NT2/D1 (cell line): ENCODE results near the gene GSTM3.

ENCODE experiments used
- DNase-seq: peaks from one replicate; pipeline ENCODE4 v3.0.0-alpha.2; 2011; ENCODE audit warnings: low read depth, low spot score
- H3K27me3 ChIP-seq: 2 replicates; pipeline ENCODE4 v1.6.0; 2011; ENCODE audit warnings: mild to moderate bottlenecking; ENCODE audit not compliant: insufficient read length, insufficient read depth
- H3K36me3 ChIP-seq: 2 replicates; pipeline ENCODE4 v1.6.1; 2011; ENCODE audit warnings: mild to moderate bottlenecking, low read length, mixed read lengths; ENCODE audit not compliant: insufficient read depth, insufficient read length
- H3K4me1 ChIP-seq: 2 replicates; pipeline ENCODE4 v1.5.1; 2011; ENCODE audit not compliant: insufficient read depth, insufficient read length
- H3K4me3 ChIP-seq: 2 replicates; pipeline ENCODE4 v1.5.1; 2011; ENCODE audit warnings: low read depth; ENCODE audit not compliant: insufficient read length
- H3K9ac ChIP-seq: 2 replicates; pipeline ENCODE4 v1.6.0; 2011; ENCODE audit warnings: low read depth; ENCODE audit not compliant: insufficient read length
- H3K9me3 ChIP-seq: 2 replicates; pipeline ENCODE4 v1.5.1; 2011; ENCODE audit warnings: mild to moderate bottlenecking, low read length; ENCODE audit not compliant: insufficient read depth
- SUZ12 ChIP-seq: IDR thresholded peaks from 2 replicates; pipeline ENCODE4 v1.6.1; 2011; ENCODE audit not compliant: insufficient read length, insufficient read depth; ENCODE audit errors: extremely low read depth
- YY1 ChIP-seq: IDR thresholded peaks from 2 replicates; pipeline ENCODE4 v1.6.1; 2011; ENCODE audit not compliant: insufficient read length, insufficient read depth
- ZNF274 ChIP-seq: IDR thresholded peaks from 2 replicates; pipeline ENCODE4 v1.6.1; 2011; ENCODE audit warnings: mild to moderate bottlenecking, low read depth, low read length

GSTM3 gene

GRCh38 chr1:109786531-109787021, 45.7 kb upstream of the GSTM3 start:
- peaks cover 36% of the 10 kb centered on the region for H3K4me1 ChIP-seq

DNA sequence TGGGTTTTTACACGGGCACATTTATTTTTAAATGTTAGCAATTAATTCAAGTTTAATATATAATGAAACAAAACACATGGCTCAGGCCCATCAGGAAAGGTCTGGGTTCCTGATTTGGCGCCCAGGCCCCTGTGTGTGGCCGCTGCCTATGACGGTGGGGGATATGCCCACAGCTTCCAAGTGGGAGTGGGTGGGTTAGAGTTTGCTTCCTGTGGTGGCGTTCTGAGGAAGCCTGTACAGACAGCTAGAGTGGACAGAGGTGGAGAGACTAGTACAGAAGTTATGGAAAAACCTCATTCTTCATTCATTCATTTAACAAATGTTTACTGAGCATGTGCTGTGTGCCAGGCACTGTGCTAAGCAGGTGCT, 45.3 kb upstream of the GSTM3 start:
- H3K27me3 ChIP-seq = no peaks in the 10 kb centered on the region
- TF ChIP-seq ZNF274 = no peak
- no peak for TF ChIP-seq YY1
- no peak for TF ChIP-seq SUZ12

More at GRCh38 chr1:109786531-109787021, 45.7 kb upstream of the GSTM3 start:
- Histone ChIP-seq H3K9me3 (peaks cover 4% of the 10 kb centered on the region; the same call in 1 of the 2 replicates), H3K9ac (no peak overlapping the region), H3K27me3 (no peaks in the 10 kb centered on the region), H3K36me3 (no peaks in the 10 kb centered on the region), H3K4me3 (no peak overlapping the region)
- no peak for TF ChIP-seq ZNF274
- TF ChIP-seq YY1 = no peak
- no peak for TF ChIP-seq SUZ12
- DNase-seq = no peak

GRCh38 chr1:109785446-109786111, 44.7 kb upstream of the GSTM3 start:
- H3K27me3 ChIP-seq = no peaks in the 10 kb centered on the region
- peaks cover 4% of the 10 kb centered on the region; the same call in 1 of the 2 replicates for H3K9me3 ChIP-seq
- TF ChIP-seq YY1 (no peak), ZNF274 (no peak), SUZ12 (no peak)
- peaks cover 26% of the 10 kb centered on the region for H3K4me1 ChIP-seq
- no peak overlapping the region for H3K4me3 ChIP-seq
- H3K9ac ChIP-seq = no peak overlapping the region
- H3K36me3 ChIP-seq = no peaks in the 10 kb centered on the region
- DNase-seq = no peak

More for the DNA sequence above, 45.3 kb upstream of the GSTM3 start:
- Histone ChIP-seq H3K4me3 (no peak overlapping the region), H3K4me1 (peaks cover 31% of the 10 kb centered on the region), H3K36me3 (no peaks in the 10 kb centered on the region), H3K9ac (no peak overlapping the region), H3K9me3 (peaks cover 4% of the 10 kb centered on the region; the same call in 1 of the 2 replicates)
- no peak for DNase-seq

DNA sequence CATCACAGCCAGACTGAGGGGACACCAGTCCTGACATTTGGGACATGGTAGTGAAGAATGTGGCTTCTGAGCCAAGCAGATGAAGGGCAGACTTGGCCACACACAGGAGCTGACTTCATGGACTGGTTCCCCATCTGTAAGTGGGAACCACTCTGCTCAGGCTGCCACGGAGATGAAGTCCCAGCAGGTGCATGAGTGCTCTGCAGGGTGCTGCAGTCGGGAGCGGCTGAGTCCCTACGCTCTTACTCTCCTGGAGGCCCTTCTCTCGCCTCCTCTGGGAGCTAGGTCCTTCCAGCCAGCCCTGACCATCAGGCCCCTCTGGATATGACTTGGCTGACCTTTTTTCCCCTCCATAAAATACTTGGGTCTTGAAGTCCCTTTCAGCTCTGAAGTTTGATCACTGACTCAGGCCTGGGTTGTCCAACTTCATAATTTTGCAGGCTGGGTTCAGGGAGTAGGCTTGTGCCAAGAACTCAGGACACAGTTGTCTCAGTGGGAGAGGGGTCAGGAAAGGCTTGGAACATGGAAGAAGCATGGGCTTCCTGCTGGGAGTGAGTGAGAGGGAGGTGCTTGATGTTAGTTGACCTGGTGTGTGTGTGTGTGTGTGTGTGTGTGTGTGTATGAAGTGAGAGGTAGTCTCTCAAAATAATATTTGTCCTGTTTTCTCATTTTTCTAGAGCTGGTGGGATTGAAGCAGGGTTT, 43.9 kb upstream of the GSTM3 start:
- no peak overlapping the region for H3K9ac ChIP-seq
- H3K36me3 ChIP-seq = no peaks in the 10 kb centered on the region
- no peak for TF ChIP-seq ZNF274
- no peak for TF ChIP-seq SUZ12
- TF ChIP-seq YY1 = no peak
- no peak for DNase-seq
- peaks cover 22% of the 10 kb centered on the region for H3K4me1 ChIP-seq
- H3K4me3 ChIP-seq = no peak overlapping the region
- H3K27me3 ChIP-seq = no peaks in the 10 kb centered on the region
- peaks cover 4% of the 10 kb centered on the region; the same call in 1 of the 2 replicates for H3K9me3 ChIP-seq

GRCh38 chr1:109783436-109783835, 42.6 kb upstream of the GSTM3 start:
- Histone ChIP-seq H3K4me3 (no peak overlapping the region), H3K27me3 (no peaks in the 10 kb centered on the region), H3K9me3 (peaks cover 4% of the 10 kb centered on the region; the same call in 1 of the 2 replicates), H3K4me1 (peaks cover 14% of the 10 kb centered on the region), H3K9ac (peak overlapping the region; percentile 13), H3K36me3 (no peaks in the 10 kb centered on the region)
- no peak for TF ChIP-seq YY1
- no peak for TF ChIP-seq SUZ12
- TF ChIP-seq ZNF274 = no peak
- no peak for DNase-seq

- peaks cover 10% of the 10 kb centered on the region for H3K4me1 ChIP-seq
These were observed 42.1 kb upstream of the GSTM3 start for GRCh38 chr1:109782927-109783326.

DNA sequence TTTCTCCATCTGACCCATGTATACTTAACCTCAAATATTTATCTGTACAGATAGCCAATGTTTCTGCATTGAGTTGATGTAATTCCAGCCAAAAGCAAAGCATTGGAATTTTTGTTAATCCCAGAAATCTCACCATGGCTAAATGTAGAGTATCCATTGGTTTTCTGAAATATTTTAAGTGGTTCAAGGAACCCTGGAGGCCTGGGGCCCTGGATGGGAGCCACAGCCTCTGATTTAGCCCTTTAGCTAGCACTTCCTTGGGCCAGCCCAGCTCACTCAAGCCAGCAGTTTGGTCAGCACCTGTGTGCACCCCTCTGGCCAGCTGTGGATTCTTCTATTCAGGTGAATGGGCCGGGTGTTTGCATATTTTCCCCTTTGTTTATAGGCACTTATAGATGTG, 41.7 kb upstream of the GSTM3 start:
- Histone ChIP-seq H3K27me3 (no peaks in the 10 kb centered on the region), H3K4me3 (no peak overlapping the region), H3K4me1 (peaks cover 10% of the 10 kb centered on the region), H3K36me3 (no peaks in the 10 kb centered on the region), H3K9me3 (peaks cover 1% of the 10 kb centered on the region; the same call in 1 of the 2 replicates), H3K9ac (no peak overlapping the region)
- DNase-seq = no peak
- no peak for TF ChIP-seq YY1
- no peak for TF ChIP-seq SUZ12
- TF ChIP-seq ZNF274 = no peak

More at GRCh38 chr1:109782927-109783326, 42.1 kb upstream of the GSTM3 start:
- no peaks in the 10 kb centered on the region for H3K27me3 ChIP-seq
- TF ChIP-seq ZNF274 = no peak
- TF ChIP-seq YY1 = no peak
- TF ChIP-seq SUZ12 = no peak
- H3K36me3 ChIP-seq = no peaks in the 10 kb centered on the region
- no peak overlapping the region for H3K4me3 ChIP-seq
- H3K9ac ChIP-seq = peak overlapping the region; percentile 13
- DNase-seq = no peak
- H3K9me3 ChIP-seq = peaks cover 4% of the 10 kb centered on the region; the same call in 1 of the 2 replicates
